ENCODE data around the gene PARN.
"Not testable (repeated sequence)": the region's sequence is repeated elsewhere in the genome, so short reads cannot be mapped to it uniquely, and the experiment has no call there.

The PARN gene

GRCh38 chr16:14407786-14408399, 222.2 kb downstream of the PARN start:
- H3K4me2 ChIP-seq (ENCODE audit: low read length), result no peak overlapping the region
- TF ChIP-seq EZH2phosphoT487 (IDR thresholded peaks at IDR 0.05; ENCODE audit: borderline replicate concordance, low read length) (no peak), CTCF (IDR thresholded peaks at IDR 0.05; ENCODE audit: low read depth, low read length, poor library complexity, severe bottlenecking) (no peak)
- H3K27me3 ChIP-seq (ENCODE audit: control insufficient read depth, low read length), result no peaks in the 10 kb centered on the region
- no peak overlapping the region for H3K27ac ChIP-seq (ENCODE audit: low read depth, low read length)
- no peaks in the 10 kb centered on the region for H3K36me3 ChIP-seq (ENCODE audit: control insufficient read depth, low read length)
- H3K79me2 ChIP-seq (ENCODE audit: control insufficient read depth, low read length), result no peaks in the 10 kb centered on the region
- no peaks in the 10 kb centered on the region for H3K4me1 ChIP-seq (ENCODE audit: control insufficient read depth, low read length)
- H4K20me1 ChIP-seq (ENCODE audit: control insufficient read depth, insufficient read depth, low read depth, low read length), result no peaks in the 10 kb centered on the region
- no peaks in the 10 kb centered on the region for H3F3A ChIP-seq (ENCODE audit: control insufficient read depth, insufficient read depth)
- no peaks in the 10 kb centered on the region for H3K9me2 ChIP-seq (replicated peaks; ENCODE audit: control insufficient read depth, low read length)
- no peaks in the 10 kb centered on the region for H3K9me3 ChIP-seq (ENCODE audit: control insufficient read depth, insufficient read depth, low read length)
- no peak overlapping the region for H3K4me3 ChIP-seq (ENCODE audit: low read length)

GRCh38 chr16:14405611-14406537, 224.2 kb downstream of the PARN start:
- H3K4me2 ChIP-seq (ENCODE audit: low read length), result no peak overlapping the region
- no peaks in the 10 kb centered on the region for H3K9me2 ChIP-seq (replicated peaks; ENCODE audit: control insufficient read depth, low read length)
- H4K20me1 ChIP-seq (ENCODE audit: control insufficient read depth, insufficient read depth, low read depth, low read length), result no peaks in the 10 kb centered on the region
- no peaks in the 10 kb centered on the region for H3K36me3 ChIP-seq (ENCODE audit: control insufficient read depth, low read length)
- no peak for TF ChIP-seq CTCF (IDR thresholded peaks at IDR 0.05; ENCODE audit: low read depth, low read length, poor library complexity, severe bottlenecking)
- no peak for TF ChIP-seq EZH2phosphoT487 (IDR thresholded peaks at IDR 0.05; ENCODE audit: borderline replicate concordance, low read length)
- H3F3A ChIP-seq (ENCODE audit: control insufficient read depth, insufficient read depth), result no peaks in the 10 kb centered on the region
- no peaks in the 10 kb centered on the region for H3K9me3 ChIP-seq (ENCODE audit: control insufficient read depth, insufficient read depth, low read length)
- H3K27me3 ChIP-seq (ENCODE audit: control insufficient read depth, low read length), result no peaks in the 10 kb centered on the region
- no peaks in the 10 kb centered on the region for H3K4me1 ChIP-seq (ENCODE audit: control insufficient read depth, low read length)
- H3K79me2 ChIP-seq (ENCODE audit: control insufficient read depth, low read length), result no peaks in the 10 kb centered on the region
- no peak overlapping the region for H3K27ac ChIP-seq (ENCODE audit: low read depth, low read length)
- H3K4me3 ChIP-seq (ENCODE audit: low read length), result no peak overlapping the region

DNA sequence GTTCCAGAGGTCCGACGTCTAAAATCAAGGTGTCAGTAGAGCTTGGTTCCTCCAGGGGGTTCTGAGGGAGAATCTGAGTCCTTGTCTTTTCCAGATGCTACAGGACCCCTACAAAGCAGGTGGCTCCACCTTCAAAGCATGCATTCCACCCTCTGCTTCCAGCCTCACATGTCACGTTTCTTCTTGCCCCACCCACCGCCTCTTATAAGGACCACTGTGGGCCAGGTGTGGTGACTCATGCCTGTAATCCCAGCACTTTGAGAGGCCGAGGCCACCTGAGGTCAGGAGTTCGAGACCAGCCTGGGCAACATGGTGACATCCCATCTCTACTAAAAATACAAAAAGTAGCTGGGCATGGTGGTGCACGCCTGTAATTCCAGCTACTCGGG, 227.1 kb downstream of the PARN start:
- not testable (repeated sequence) for H3K4me2 ChIP-seq (ENCODE audit: low read length); H3K27me3 ChIP-seq (ENCODE audit: control insufficient read depth, low read length); H4K20me1 ChIP-seq (ENCODE audit: control insufficient read depth, insufficient read depth, low read depth, low read length); H3F3A ChIP-seq (ENCODE audit: control insufficient read depth, insufficient read depth); H3K9me3 ChIP-seq (ENCODE audit: control insufficient read depth, insufficient read depth, low read length); H3K36me3 ChIP-seq (ENCODE audit: control insufficient read depth, low read length); H3K4me3 ChIP-seq (ENCODE audit: low read length); H3K27ac ChIP-seq (ENCODE audit: low read depth, low read length); H3K79me2 ChIP-seq (ENCODE audit: control insufficient read depth, low read length); H3K9me2 ChIP-seq (replicated peaks; ENCODE audit: control insufficient read depth, low read length)
- H3K4me1 ChIP-seq (ENCODE audit: control insufficient read depth, low read length), result peaks cover 15% of the 10 kb centered on the region

DNA sequence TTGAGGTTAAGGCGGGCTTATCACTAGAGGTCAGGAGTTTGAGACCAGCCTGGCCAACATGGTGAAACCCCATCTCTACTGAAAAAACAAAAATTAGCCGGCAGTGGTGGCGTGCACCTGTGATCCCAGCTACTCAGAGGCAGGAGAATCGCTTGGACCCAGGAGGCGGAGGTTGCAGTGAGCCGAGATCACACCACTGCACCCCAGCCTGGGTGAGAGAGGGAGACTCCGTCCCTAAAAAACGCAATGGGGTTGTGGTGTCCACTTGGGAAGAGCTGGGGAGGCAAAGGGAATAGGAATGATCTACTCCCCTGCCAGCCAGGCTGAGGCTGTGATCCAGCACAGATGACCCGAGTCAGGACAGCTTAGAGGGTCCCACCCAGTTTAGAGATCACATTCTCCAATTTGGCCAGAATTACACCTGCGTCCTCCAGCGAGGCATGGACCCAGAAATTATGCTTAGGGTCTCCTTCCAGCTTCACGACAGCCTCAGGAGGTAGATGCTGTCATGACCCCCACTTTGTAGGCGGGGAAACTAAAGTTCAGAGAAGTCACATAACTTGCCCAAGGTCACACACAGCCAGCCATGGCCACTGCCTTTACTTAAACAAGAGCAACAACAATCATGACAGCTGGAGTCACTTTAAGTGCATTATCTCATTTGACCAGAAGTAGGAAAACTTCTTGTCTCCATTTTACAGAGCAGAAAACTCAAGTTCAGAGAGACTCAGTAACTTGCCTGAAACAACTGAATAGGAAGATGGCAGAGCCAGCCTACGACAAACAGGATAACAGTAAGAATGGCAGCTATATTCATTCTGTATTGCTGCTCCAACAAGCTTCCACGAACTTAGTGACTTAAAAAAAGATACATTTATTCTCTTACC, 227.7 kb downstream of the PARN start:
- H3K79me2 ChIP-seq (ENCODE audit: control insufficient read depth, low read length), result not testable (repeated sequence)
- H3K4me1 ChIP-seq (ENCODE audit: control insufficient read depth, low read length), result peaks cover 15% of the 10 kb centered on the region

GRCh38 chr16:14401711-14402061, 228.4 kb downstream of the PARN start:
- not testable (repeated sequence) for H3F3A ChIP-seq (ENCODE audit: control insufficient read depth, insufficient read depth); H3K27ac ChIP-seq (ENCODE audit: low read depth, low read length); H4K20me1 ChIP-seq (ENCODE audit: control insufficient read depth, insufficient read depth, low read depth, low read length); H3K36me3 ChIP-seq (ENCODE audit: control insufficient read depth, low read length); H3K9me3 ChIP-seq (ENCODE audit: control insufficient read depth, insufficient read depth, low read length); H3K4me2 ChIP-seq (ENCODE audit: low read length); H3K27me3 ChIP-seq (ENCODE audit: control insufficient read depth, low read length); H3K9me2 ChIP-seq (replicated peaks; ENCODE audit: control insufficient read depth, low read length); H3K4me3 ChIP-seq (ENCODE audit: low read length); H3K79me2 ChIP-seq (ENCODE audit: control insufficient read depth, low read length)
- H3K4me1 ChIP-seq (ENCODE audit: control insufficient read depth, low read length), result peaks cover 15% of the 10 kb centered on the region

More for the DNA sequence above, 227.7 kb downstream of the PARN start:
- not testable (repeated sequence) for H3K9me2 ChIP-seq (replicated peaks; ENCODE audit: control insufficient read depth, low read length); H3K36me3 ChIP-seq (ENCODE audit: control insufficient read depth, low read length); H3F3A ChIP-seq (ENCODE audit: control insufficient read depth, insufficient read depth); H3K4me3 ChIP-seq (ENCODE audit: low read length); H3K9me3 ChIP-seq (ENCODE audit: control insufficient read depth, insufficient read depth, low read length); H3K4me2 ChIP-seq (ENCODE audit: low read length); H3K27ac ChIP-seq (ENCODE audit: low read depth, low read length); H4K20me1 ChIP-seq (ENCODE audit: control insufficient read depth, insufficient read depth, low read depth, low read length); H3K27me3 ChIP-seq (ENCODE audit: control insufficient read depth, low read length)

All from DOHH2 (cell line).